Tibial nerve (tissue), 4 donors: ENCODE measurements around the gene KRTAP4-7. TPM values are rescaled to one million over a fixed set of nuclear protein-coding genes. Genes with fewer than 3 reads are reported as not detected.

Experiments used
- DNase-seq, 2 donors: peaks; one replicate each; pipeline ENCODE4 v3.0.0-alpha.2; 2019; ENCODE audit warnings: low spot score in 2 of 2
- H3K27ac ChIP-seq, 4 donors: fragments of 200-600 bp; sonication (generic) in 3 of 4; one replicate each; pipeline ENCODE4 v1.5.1; 2017 to 2019; ENCODE audit warnings: mild to moderate bottlenecking in 1 of 4
- H3K27me3 ChIP-seq, 2 donors: fragments of 200-600 bp; sonication (generic) in 1 of 2; one replicate each; pipeline versions ENCODE4 v1.5.1 to v1.6.0; 2017 to 2019
- H3K36me3 ChIP-seq, 3 donors: fragments of 200-600 bp; sonication (generic); one replicate each; pipeline ENCODE4 v1.5.1; 2018 to 2019
- H3K4me1 ChIP-seq, 4 donors: fragments of 200-600 bp; sonication (generic) in 3 of 4; one replicate each; pipeline ENCODE4 v1.5.1; 2017 to 2019
- H3K4me3 ChIP-seq, 4 donors: fragments of 200-600 bp; sonication (generic) in 3 of 4; one replicate each; pipeline ENCODE4 v1.5.1; 2017 to 2019; ENCODE audit warnings: mild to moderate bottlenecking in 1 of 4, moderate library complexity in 1 of 4
- H3K9me3 ChIP-seq, 4 donors: fragments of 200-600 bp; sonication (generic) in 3 of 4; one replicate each; pipeline ENCODE4 v1.5.1; 2017 to 2019
- CTCF ChIP-seq, 5 experiments: fragments of 200-600 bp in 3 of 5; fragments of 450-650 bp in 2 of 5; sonication (generic) in 3 of 5; IDR thresholded peaks; one replicate each; pipeline ENCODE4 v1.5.1; 2016 to 2019; ENCODE audit warnings: antibody characterized with exemption in 5 of 5, mild to moderate bottlenecking in 3 of 5, moderate library complexity in 2 of 5
- EP300 ChIP-seq, 2 donors: sonication (generic); formaldehyde crosslinking; IDR thresholded peaks; one replicate each; pipeline ENCODE4 v1.6.1; 2017; ENCODE audit warnings: antibody characterized with exemption in 2 of 2, mild to moderate bottlenecking in 1 of 2
- POLR2A ChIP-seq, 2 donors: fragments of 450-650 bp; IDR thresholded peaks; one replicate each; pipeline ENCODE4 v1.6.1; 2017; ENCODE audit warnings: antibody characterized with exemption in 2 of 2, mild to moderate bottlenecking in 2 of 2, moderate library complexity in 2 of 2
- WGBS, 2 donors: methylation state at CpG; one replicate each; pipeline ENCODE4 v1.1.5; 2018; 5-methylcytosine and 5-hydroxymethylcytosine counted together
- total RNA-seq, 4 donors: library from RNA; depleted of rRNA; stranded (reverse); fragments of >200 nt; gene quantifications; one replicate each; pipeline ENCODE4 v1.1.0, GENCODE V29; 2016

The KRTAP4-7 gene
- total RNA-seq, 4 donors from 2014 or later: not detected

DNA sequence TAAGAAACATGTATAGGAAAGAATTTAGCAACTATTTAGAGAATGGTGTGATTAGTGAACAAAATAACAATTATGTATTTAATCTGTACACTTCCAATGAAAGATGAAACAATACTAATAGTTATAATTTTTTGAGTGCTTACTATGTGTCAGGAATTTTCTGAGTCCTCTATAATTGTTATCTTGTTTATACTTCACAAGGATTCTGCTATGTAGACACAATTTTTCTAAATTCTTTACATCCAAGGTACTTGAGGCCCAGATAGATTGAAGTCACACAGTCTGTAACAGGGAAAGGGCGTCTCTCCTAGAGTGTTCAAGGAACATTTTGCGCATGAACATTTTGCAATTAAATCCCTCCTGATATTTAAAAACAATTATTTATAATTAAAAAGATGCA lies 41.1 kb downstream of the KRTAP4-7 start:
- no peaks in the 10 kb centered on the region for H3K36me3 ChIP-seq
- no peaks in the 10 kb centered on the region for H3K9me3 ChIP-seq
- H3K27ac ChIP-seq: no peak overlapping the region
- no peak for DNase-seq
- H3K27me3 ChIP-seq: peaks cover 0 to 4% of the 10 kb centered on the region in 2 donors
- no peak overlapping the region for H3K4me3 ChIP-seq
- no peaks in the 10 kb centered on the region for H3K4me1 ChIP-seq
- TF ChIP-seq EP300 (IDR thresholded peaks at IDR 0.05) (no peak), CTCF (IDR thresholded peaks at IDR 0.05) (no peak), POLR2A (IDR thresholded peaks at IDR 0.05) (no peak)
- 96 to 97% methylated on average over 2 of the region's 2 CpGs for WGBS, 2 donors

GRCh38 chr17:41126412-41126811 lies 42.5 kb downstream of the KRTAP4-7 start:
- no peaks in the 10 kb centered on the region for H3K9me3 ChIP-seq
- H3K36me3 ChIP-seq: no peaks in the 10 kb centered on the region
- 83 to 91% methylated on average over 3 of the region's 3 CpGs for WGBS, 2 donors
- H3K4me1 ChIP-seq: no peaks in the 10 kb centered on the region
- H3K27me3 ChIP-seq: peaks cover 0 to 4% of the 10 kb centered on the region in 2 donors
- no peak for DNase-seq
- no peak for TF ChIP-seq POLR2A (IDR thresholded peaks at IDR 0.05)
- no peak for TF ChIP-seq EP300 (IDR thresholded peaks at IDR 0.05)
- TF ChIP-seq CTCF (IDR thresholded peaks at IDR 0.05): no peak
- H3K27ac ChIP-seq: no peak overlapping the region
- H3K4me3 ChIP-seq: no peak overlapping the region

DNA sequence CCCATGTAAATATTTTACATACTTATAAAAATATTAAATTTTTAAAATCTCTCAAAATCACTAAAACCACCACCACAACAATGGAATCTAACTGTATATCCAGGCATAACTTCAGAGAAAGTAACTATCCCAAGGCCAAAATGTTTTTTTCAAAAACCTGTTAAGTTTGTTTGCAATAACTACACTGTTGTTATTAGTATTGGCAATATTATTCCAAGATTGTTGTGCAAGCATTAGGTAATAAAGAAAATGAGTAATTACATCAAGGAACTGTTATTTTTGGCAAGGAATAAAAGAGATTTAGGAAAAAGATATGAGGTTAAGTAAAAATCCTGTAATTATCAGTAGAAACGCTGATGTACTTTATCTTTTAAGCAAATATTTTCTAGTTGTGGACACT lies 43.4 kb downstream of the KRTAP4-7 start:
- no peak for TF ChIP-seq POLR2A (IDR thresholded peaks at IDR 0.05)
- no peak for TF ChIP-seq EP300 (IDR thresholded peaks at IDR 0.05)
- no peak for TF ChIP-seq CTCF (IDR thresholded peaks at IDR 0.05)
- WGBS, 2 donors: 60 to 64% methylated on average over 1 of the region's 1 CpG
- Histone ChIP-seq H3K27ac (no peak overlapping the region), H3K4me3 (no peak overlapping the region), H3K9me3 (no peaks in the 10 kb centered on the region), H3K36me3 (no peaks in the 10 kb centered on the region), H3K27me3 (peaks cover 0 to 4% of the 10 kb centered on the region in 2 donors), H3K4me1 (no peaks in the 10 kb centered on the region)
- DNase-seq: no peak

GRCh38 chr17:41131979-41132378 lies 48.0 kb downstream of the KRTAP4-7 start:
- Histone ChIP-seq H3K4me1 (no peaks in the 10 kb centered on the region), H3K4me3 (no peak overlapping the region), H3K27me3 (no peaks in the 10 kb centered on the region), H3K9me3 (no peaks in the 10 kb centered on the region), H3K36me3 (no peaks in the 10 kb centered on the region), H3K27ac (no peak overlapping the region)
- 84 to 85% methylated on average over 3 of the region's 3 CpGs for WGBS, 2 donors
- no peak for DNase-seq
- TF ChIP-seq EP300 (IDR thresholded peaks at IDR 0.05) (no peak), POLR2A (IDR thresholded peaks at IDR 0.05) (no peak), CTCF (IDR thresholded peaks at IDR 0.05) (no peak)

- no peak for DNase-seq
- WGBS, 2 donors: 70% methylated on average over 2 of the region's 2 CpGs
- H3K27ac ChIP-seq: no peak overlapping the region
- TF ChIP-seq POLR2A (IDR thresholded peaks at IDR 0.05) (no peak), CTCF (IDR thresholded peaks at IDR 0.05) (no peak), EP300 (IDR thresholded peaks at IDR 0.05) (no peak)
- no peaks in the 10 kb centered on the region for H3K36me3 ChIP-seq
- no peaks in the 10 kb centered on the region for H3K9me3 ChIP-seq
- no peaks in the 10 kb centered on the region for H3K4me1 ChIP-seq
- no peak overlapping the region for H3K4me3 ChIP-seq
- no peaks in the 10 kb centered on the region for H3K27me3 ChIP-seq
Observed at GRCh38 chr17:41133880-41134735, 50.2 kb downstream of the KRTAP4-7 start.
